Stimulated activated naive CD8-positive, alpha-beta T cell treated with anti-CD3 and anti-CD28 coated beads, Interleukin-15, amount 100 ng/mL, for 72 hours (primary cell): ENCODE results near the gene POU6F1.

ENCODE experiments used
- ATAC-seq: fragments of 150-1000 bp; cut with Tn5 transposase; 2 replicates; pipeline ENCODE4 v1.10.0; 2021; ENCODE audit warnings: mild to moderate bottlenecking, moderate library complexity
- DNase-seq, 2 donors: peaks; one replicate each; pipeline ENCODE4 v3.0.0; 2021 to 2022
- H3K27ac Mint-ChIP-seq, 2 donors: one replicate each; pipeline ENCODE4 v1.8.0; 2022; ENCODE audit warnings: mild to moderate bottlenecking in 2 of 2, mixed read lengths in 2 of 2, moderate library complexity in 2 of 2
- H3K27me3 Mint-ChIP-seq: one replicate; pipeline ENCODE4 v1.8.0; 2022; ENCODE audit warnings: mixed read lengths
- H3K4me1 Mint-ChIP-seq: one replicate; pipeline ENCODE4 v1.8.0; 2022; ENCODE audit warnings: mild to moderate bottlenecking, mixed read lengths
- H3K4me3 Mint-ChIP-seq, 2 donors: one replicate each; pipeline ENCODE4 v1.8.0; 2022; ENCODE audit warnings: mild to moderate bottlenecking in 2 of 2, mixed read lengths in 2 of 2, moderate library complexity in 1 of 2
- H3K9me3 Mint-ChIP-seq, 2 donors: one replicate each; pipeline ENCODE4 v1.8.0; 2022; ENCODE audit warnings: mixed read lengths in 2 of 2

POU6F1 gene

DNA sequence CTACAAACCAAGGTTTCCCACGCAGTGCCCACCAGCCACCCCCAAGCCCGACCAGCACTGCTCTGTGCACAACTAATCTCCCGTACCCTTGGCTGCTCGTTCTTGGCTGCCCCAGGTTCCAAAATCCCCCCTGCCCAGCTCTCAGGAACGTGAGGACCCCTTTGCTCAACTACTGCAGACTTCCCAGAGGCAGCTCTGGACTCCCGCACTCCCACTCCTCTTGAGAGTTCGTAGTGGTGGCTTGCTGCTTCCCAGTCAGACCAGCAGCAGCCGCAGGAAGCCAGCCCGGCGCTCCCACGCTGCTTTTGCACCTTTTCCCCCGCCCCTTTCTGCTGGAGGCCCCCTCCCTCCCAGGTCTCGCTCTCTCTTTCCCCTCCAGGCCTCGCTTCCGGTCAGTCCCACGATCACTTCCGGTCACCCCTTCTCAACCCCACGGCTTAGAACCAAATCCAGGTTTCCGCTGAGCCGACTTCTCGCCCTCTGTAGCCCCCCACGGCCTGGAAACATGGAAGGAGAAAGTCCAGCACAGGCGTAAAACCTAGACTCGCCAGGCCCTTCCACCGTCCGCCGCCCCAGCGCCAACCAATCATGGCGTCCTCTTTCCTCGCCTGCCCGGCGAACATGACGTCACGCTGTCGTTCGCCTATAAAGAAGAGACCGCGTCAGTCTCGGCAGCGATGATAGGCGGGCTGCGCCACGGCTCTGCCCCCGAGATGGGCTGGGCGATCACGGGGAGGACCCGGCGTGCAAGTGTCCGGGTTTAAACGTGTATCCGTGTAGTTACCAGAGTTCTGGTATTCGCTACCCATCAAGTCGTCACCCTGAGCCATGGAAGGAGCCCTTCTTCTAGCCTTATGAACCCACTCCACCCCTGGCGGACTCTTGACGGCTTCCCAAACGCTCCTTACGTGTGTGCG is 45.1 kb downstream of the POU6F1 start, which contains the start of gene TFCP2:
Gene TFCP2 (minus strand): TSS at position 621 of the 917 bp plus-strand sequence. CDS start 713 bp downstream, outside the sequence.
- DNase-seq (peak; percentile 87 to 93), ATAC-seq (peak; percentile 99)
- peak within 1 kb of the TSS in 1 of 2 donors; percentile 87 for H3K27ac Mint-ChIP-seq
- H3K4me3 Mint-ChIP-seq: peak within 1 kb of the TSS in 1 of 2 donors; percentile 89
- H3K9me3 Mint-ChIP-seq: no peaks in the 10 kb centered on the region
- H3K4me1 Mint-ChIP-seq: peaks cover 7% of the 10 kb centered on the region
- H3K27me3 Mint-ChIP-seq: no peaks in the 10 kb centered on the region

DNA sequence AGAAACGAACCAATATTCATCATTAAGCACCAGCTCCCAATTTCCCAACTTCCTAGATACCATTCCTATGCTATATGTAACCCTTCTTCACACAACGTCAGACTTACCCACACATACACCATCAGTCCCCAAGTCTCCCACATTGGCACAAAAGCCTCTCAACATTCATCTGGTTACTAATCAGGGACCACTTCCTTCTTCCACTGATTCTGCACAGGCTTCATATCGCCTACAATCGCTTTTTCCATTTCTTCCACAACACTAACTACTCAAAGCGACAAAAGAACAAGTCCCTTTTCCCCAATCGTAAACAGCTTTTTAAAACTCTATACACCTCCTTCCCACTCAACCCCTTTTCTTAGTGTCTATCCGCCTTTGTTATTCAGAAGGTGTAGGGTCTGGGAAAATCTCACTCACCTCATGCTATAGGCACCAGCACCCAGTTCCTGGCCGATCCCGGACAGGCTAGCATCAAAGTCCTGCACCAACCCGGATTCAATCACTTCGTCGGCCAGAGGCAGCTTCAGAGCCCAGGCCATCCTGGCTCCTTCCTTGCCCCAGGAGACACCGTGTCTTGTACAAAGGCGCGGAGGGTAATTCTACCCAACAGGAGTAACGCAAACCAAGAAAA is 45.9 kb downstream of the POU6F1 start:
- no peaks in the 10 kb centered on the region for H3K27me3 Mint-ChIP-seq
- no peak overlapping the region for H3K27ac Mint-ChIP-seq
- ATAC-seq (peak; percentile 1), DNase-seq (no peak)
- peaks cover 12% of the 10 kb centered on the region for H3K4me1 Mint-ChIP-seq
- H3K4me3 Mint-ChIP-seq: no peak overlapping the region
- no peaks in the 10 kb centered on the region for H3K9me3 Mint-ChIP-seq

DNA sequence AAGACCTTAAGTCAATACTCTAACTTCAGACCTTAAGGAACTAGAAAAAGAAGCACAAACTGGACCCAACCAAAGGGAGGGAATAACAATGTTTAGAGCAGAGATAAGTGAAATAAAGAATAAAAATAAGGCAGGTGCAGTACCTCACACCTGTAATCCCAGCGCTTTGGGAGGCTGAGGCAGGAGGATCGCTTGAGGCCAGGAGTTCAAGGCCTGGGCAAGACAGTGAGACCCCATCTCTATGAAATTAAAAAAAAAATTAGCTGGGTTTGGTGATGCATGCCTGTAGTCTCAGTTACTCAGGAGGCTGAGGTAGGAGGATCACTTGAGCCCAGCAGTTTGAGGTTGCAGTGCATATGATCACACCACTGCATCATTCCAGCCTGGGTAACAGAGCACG is 54.1 kb downstream of the POU6F1 start:
- Mint-ChIP-seq H3K27ac (peak overlapping the region in 1 of 2 donors; percentile 65), H3K9me3 (no peaks in the 10 kb centered on the region), H3K4me3 (no peak overlapping the region), H3K4me1 (peaks cover 52% of the 10 kb centered on the region), H3K27me3 (no peaks in the 10 kb centered on the region)
- ATAC-seq (no peak), DNase-seq (no peak)

DNA sequence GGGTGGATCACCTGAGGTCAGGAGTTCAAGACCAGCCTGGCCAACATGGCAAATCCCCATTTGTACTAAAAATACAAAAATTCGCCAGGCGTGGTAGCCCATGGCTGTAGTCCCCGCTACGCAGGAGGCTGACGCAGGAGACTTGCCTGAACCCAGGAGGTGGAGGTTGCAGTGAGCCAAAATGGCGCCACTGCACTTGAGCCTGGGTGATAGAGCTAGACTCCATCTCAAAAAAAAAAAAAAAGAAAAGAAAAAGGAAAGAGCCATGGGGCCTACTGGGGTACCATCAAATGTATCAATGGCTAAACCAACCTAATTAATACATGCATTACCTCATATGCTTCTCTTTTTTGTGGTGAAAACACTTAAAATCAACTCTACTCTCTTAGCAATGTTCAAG is 55.6 kb downstream of the POU6F1 start:
- H3K4me1 Mint-ChIP-seq: peaks cover 47% of the 10 kb centered on the region
- H3K9me3 Mint-ChIP-seq: no peaks in the 10 kb centered on the region
- no peak for ATAC-seq
- no peaks in the 10 kb centered on the region for H3K27me3 Mint-ChIP-seq
- H3K27ac Mint-ChIP-seq: no peak overlapping the region
- no peak overlapping the region for H3K4me3 Mint-ChIP-seq
- no peak for DNase-seq

GRCh38 chr12:51160814-51161459 is 56.9 kb downstream of the POU6F1 start:
- Mint-ChIP-seq H3K4me3 (no peak overlapping the region), H3K27ac (no peak overlapping the region), H3K9me3 (no peaks in the 10 kb centered on the region), H3K4me1 (peaks cover 40% of the 10 kb centered on the region), H3K27me3 (no peaks in the 10 kb centered on the region)
- ATAC-seq: no peak
- no peak for DNase-seq

GRCh38 chr12:51156245-51156765 is 61.6 kb downstream of the POU6F1 start:
- no peaks in the 10 kb centered on the region for H3K27me3 Mint-ChIP-seq
- no peak overlapping the region for H3K4me3 Mint-ChIP-seq
- ATAC-seq (no peak), DNase-seq (no peak)
- H3K27ac Mint-ChIP-seq: no peak overlapping the region
- peaks cover 5% of the 10 kb centered on the region for H3K4me1 Mint-ChIP-seq
- H3K9me3 Mint-ChIP-seq: no peaks in the 10 kb centered on the region

DNA sequence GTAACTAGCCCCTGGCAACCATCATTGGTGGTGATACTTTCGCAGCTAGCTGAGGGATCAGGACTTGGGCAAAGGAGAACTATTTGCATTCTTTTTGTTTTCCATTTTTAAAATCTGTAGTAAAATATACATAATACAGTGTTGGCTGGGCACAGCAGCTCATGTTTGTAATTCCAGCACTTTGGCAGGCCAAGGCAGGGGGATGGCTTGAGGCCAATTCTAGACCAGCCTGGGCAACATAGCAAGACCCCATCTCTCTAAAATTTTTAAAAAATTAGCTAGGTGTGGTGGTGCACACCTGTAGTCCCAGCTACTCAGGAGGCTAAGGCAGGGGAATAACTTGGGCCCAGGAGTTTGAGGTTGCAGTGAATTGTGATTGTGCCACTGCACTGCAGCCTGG is 64.9 kb downstream of the POU6F1 start:
- Mint-ChIP-seq H3K4me1 (peaks cover 5% of the 10 kb centered on the region), H3K4me3 (no peak overlapping the region), H3K27ac (no peak overlapping the region), H3K9me3 (no peaks in the 10 kb centered on the region), H3K27me3 (no peaks in the 10 kb centered on the region)
- DNase-seq (no peak), ATAC-seq (no peak)

DNA sequence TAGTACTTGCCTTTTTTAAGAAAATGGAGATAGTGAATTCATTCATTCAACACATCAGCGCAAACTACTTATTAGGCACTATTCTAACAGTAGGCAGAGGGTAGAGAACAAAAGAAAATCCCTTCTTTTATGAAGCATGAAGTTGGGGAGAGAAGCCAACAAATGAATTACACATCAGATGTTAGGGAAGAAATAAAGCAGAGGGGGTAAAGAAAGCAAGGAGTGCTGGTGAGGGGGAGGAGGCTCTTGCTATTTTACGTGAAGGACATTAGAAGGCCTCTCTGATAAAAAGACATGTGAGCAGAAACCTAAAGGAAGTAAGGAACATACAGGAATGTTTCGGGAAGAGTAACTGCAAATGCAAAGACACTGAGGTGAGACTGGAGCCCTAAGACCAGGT is 67.1 kb downstream of the POU6F1 start:
- H3K9me3 Mint-ChIP-seq: no peaks in the 10 kb centered on the region
- ATAC-seq (no peak), DNase-seq (no peak)
- no peak overlapping the region for H3K4me3 Mint-ChIP-seq
- no peaks in the 10 kb centered on the region for H3K27me3 Mint-ChIP-seq
- peaks cover 12% of the 10 kb centered on the region for H3K4me1 Mint-ChIP-seq
- H3K27ac Mint-ChIP-seq: no peak overlapping the region

GRCh38 chr12:51147309-51147708 is 70.6 kb downstream of the POU6F1 start:
- Mint-ChIP-seq H3K4me3 (no peak overlapping the region), H3K4me1 (peaks cover 12% of the 10 kb centered on the region), H3K27me3 (no peaks in the 10 kb centered on the region), H3K9me3 (no peaks in the 10 kb centered on the region), H3K27ac (no peak overlapping the region)
- DNase-seq: no peak
- no peak for ATAC-seq

DNA sequence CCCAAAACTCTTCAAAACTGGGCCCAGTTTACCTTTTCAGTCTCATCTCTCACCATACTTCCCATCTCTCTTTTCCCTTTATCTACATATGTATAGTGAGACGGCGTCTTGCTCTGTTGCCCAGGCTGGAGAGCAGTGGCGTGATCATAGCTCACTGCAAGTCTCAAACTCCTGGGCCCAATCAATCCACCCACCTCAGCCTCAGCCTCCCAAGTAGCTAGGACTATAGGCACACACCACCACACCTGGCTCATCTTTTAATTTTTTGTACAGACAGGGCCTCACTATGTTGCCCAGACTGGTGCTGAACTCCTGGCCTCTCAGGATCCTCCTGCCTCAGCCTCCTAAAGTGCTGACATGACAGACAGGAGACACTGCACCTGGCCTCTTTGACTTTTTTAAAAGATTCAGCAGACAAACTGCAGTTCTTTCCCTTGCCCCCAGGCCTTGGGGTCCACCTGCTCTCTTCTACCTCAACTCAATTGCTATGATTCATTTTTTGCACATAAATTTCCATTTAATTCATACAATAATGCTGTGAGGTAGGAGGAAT is 78.5 kb downstream of the POU6F1 start:
- Mint-ChIP-seq H3K27ac (peak overlapping the region in 1 of 2 donors; percentile 46), H3K27me3 (no peaks in the 10 kb centered on the region), H3K4me1 (no peaks in the 10 kb centered on the region), H3K9me3 (no peaks in the 10 kb centered on the region), H3K4me3 (no peak overlapping the region)
- ATAC-seq: no peak
- no peak for DNase-seq
